Measurements from ENCODE around the gene RPUSD1.

GRCh38 chr16:779561-779960, 8.6 kb downstream of the RPUSD1 start:
- TF ChIP-seq CTCF (IDR thresholded peaks at IDR 0.05) (no peak), EZH2 (IDR thresholded peaks at IDR 0.05; ENCODE audit: borderline replicate concordance, insufficient read depth, low read depth, low read length, poor library complexity, severe bottlenecking) (no peak)
